RWPE2 (cell line): ENCODE results near the gene ZBTB4.

Experiments
- ATAC-seq: fragments of 200-7000 bp; cut with Tn5 transposase; 3 replicates; pipeline ENCODE4 v1.9.1; 2021; ENCODE audit warnings: low read depth
- DNase-seq: peaks from one replicate; pipeline ENCODE4 v3.0.0-alpha.2; 2020; ENCODE audit warnings: low spot score
- H3K27ac ChIP-seq: fragments of 450-650 bp; 2 replicates; pipeline ENCODE4 v1.5.1; 2017; ENCODE audit warnings: mild to moderate bottlenecking; ENCODE audit not compliant: poor library complexity, severe bottlenecking
- H3K27me3 ChIP-seq: fragments of 250-450 bp; sonication (Bioruptor Pico); 2 replicates; pipeline ENCODE4 v1.5.1; 2021; ENCODE audit warnings: mild to moderate bottlenecking, moderate library complexity; ENCODE audit not compliant: insufficient read depth, poor library complexity, severe bottlenecking
- H3K36me3 ChIP-seq: fragments of 250-450 bp; sonication (Bioruptor Pico); 2 replicates; pipeline ENCODE4 v1.5.1; 2020; ENCODE audit warnings: low read depth, mild to moderate bottlenecking, moderate library complexity
- H3K4me1 ChIP-seq: fragments of 250-450 bp; sonication (Bioruptor Pico); 2 replicates; pipeline ENCODE4 v1.5.1; 2021; ENCODE audit warnings: mild to moderate bottlenecking, moderate library complexity; ENCODE audit not compliant: insufficient read depth, poor library complexity, severe bottlenecking
- H3K4me3 ChIP-seq: fragments of 250-450 bp; sonication (Bioruptor Pico); 2 replicates; pipeline ENCODE4 v1.5.1; 2021; ENCODE audit warnings: mild to moderate bottlenecking, moderate library complexity; ENCODE audit not compliant: severe bottlenecking
- H3K9me3 ChIP-seq: fragments of 250-450 bp; sonication (Bioruptor Pico); 2 replicates; pipeline ENCODE4 v1.5.1; 2021; ENCODE audit warnings: mild to moderate bottlenecking, moderate library complexity; ENCODE audit not compliant: severe bottlenecking
- TF ChIP-seq, protein P1 (sequence below): fragments of 450-650 bp; IDR thresholded peaks from one replicate; pipeline ENCODE4 v1.5.1; 2017; ENCODE audit warnings: mild to moderate bottlenecking, moderate library complexity; ENCODE audit not compliant: poor library complexity, severe bottlenecking

Gene ZBTB4

DNA sequence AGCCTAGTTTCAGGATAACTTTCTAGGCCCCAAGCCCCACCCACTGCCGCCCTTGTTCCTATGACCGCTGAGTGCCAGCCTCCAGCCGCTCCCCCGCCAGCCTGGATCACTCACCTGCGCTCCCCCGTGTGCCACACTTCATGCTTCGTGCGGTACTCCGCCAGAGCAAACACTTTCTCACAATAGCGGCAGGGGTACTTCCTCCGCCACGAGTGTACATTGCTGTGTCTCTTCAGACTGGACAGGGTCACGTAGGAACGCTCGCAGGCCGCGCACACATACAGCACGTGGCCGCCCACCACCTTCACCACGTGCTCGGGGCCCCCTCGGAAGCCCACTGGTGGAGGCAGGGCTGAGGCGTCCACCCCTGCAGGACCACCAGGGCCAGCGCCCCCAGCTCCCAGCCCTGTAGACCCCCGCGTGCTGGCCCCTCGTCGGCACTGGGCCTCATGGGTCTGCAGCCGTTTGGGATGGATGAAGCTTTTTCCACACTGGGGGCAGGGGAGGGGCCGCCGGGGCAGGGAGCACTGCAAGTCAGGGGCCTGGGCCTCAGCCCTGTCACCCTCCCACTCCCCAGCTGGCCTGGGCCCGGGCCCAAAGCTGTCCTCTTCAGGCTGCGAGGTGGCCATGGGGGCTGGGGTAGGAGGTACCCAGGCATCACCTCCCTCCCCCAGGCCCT lies 13.7 kb downstream of the ZBTB4 start:
- DNase-seq = no peak
- no peak overlapping the region for H3K4me3 ChIP-seq
- TF ChIP-seq, protein P1, sequence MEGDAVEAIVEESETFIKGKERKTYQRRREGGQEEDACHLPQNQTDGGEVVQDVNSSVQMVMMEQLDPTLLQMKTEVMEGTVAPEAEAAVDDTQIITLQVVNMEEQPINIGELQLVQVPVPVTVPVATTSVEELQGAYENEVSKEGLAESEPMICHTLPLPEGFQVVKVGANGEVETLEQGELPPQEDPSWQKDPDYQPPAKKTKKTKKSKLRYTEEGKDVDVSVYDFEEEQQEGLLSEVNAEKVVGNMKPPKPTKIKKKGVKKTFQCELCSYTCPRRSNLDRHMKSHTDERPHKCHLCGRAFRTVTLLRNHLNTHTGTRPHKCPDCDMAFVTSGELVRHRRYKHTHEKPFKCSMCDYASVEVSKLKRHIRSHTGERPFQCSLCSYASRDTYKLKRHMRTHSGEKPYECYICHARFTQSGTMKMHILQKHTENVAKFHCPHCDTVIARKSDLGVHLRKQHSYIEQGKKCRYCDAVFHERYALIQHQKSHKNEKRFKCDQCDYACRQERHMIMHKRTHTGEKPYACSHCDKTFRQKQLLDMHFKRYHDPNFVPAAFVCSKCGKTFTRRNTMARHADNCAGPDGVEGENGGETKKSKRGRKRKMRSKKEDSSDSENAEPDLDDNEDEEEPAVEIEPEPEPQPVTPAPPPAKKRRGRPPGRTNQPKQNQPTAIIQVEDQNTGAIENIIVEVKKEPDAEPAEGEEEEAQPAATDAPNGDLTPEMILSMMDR = no peak
- H3K36me3 ChIP-seq = peaks cover 32% of the 10 kb centered on the region
- H3K4me1 ChIP-seq = no peaks in the 10 kb centered on the region
- no peaks in the 10 kb centered on the region for H3K27me3 ChIP-seq
- H3K27ac ChIP-seq = no peak overlapping the region
- ATAC-seq = no peak
- H3K9me3 ChIP-seq = no peaks in the 10 kb centered on the region

DNA sequence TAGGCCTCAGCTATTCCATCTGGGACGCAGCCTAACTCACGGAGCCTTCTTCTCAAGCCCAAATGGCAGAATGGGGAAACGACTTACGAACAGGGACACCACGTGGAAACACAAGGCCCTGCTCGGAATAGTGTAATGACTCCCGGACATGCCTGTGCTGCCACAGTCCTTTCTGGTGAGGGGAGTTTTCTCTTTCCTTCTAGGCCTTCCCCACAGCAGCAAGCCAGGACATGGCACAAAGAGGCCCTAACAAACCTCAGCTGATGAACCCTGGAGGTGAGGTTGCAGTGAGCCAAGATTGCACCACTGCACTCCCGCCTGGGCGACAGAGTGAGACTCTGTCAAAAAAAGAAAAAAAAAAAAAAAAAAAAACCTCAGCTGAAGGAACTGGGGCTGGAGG lies 15.3 kb downstream of the ZBTB4 start:
- no peak for ATAC-seq
- no peak for DNase-seq
- H3K4me3 ChIP-seq = no peak overlapping the region
- H3K27ac ChIP-seq = no peak overlapping the region
- no peaks in the 10 kb centered on the region for H3K4me1 ChIP-seq
- H3K36me3 ChIP-seq = peaks cover 28% of the 10 kb centered on the region
- no peaks in the 10 kb centered on the region for H3K27me3 ChIP-seq
- H3K9me3 ChIP-seq = no peaks in the 10 kb centered on the region
- TF ChIP-seq, protein P1 = no peak

DNA sequence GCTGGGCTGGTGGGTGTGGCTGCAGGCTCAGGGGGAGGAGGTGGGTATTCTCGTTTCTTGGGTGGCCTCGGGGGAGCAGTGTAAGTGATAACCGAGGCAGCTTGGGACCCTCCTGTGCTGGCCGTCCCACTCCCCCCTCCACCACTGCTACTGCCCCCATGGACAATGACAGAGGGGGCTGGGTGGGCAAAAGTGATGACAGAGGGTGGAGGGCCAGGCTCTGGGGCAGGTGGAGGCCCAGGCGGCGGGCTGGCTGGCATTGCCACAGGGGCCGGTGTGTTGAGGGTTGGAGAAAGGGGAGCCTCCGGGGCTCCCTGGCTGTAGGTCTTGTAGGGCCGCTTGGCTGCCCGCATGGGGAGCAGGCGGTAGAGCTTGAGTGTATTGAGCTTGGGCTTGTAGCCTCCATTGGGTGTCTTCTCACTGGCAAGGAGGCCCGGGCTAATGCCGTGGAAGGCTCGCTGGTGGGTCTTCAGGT lies 16.0 kb downstream of the ZBTB4 start:
- no peaks in the 10 kb centered on the region for H3K27me3 ChIP-seq
- ATAC-seq = no peak
- no peak for DNase-seq
- H3K4me1 ChIP-seq = no peaks in the 10 kb centered on the region
- peaks cover 26% of the 10 kb centered on the region for H3K36me3 ChIP-seq
- no peaks in the 10 kb centered on the region for H3K9me3 ChIP-seq
- H3K4me3 ChIP-seq = no peak overlapping the region
- TF ChIP-seq, protein P1 = no peak
- no peak overlapping the region for H3K27ac ChIP-seq

DNA sequence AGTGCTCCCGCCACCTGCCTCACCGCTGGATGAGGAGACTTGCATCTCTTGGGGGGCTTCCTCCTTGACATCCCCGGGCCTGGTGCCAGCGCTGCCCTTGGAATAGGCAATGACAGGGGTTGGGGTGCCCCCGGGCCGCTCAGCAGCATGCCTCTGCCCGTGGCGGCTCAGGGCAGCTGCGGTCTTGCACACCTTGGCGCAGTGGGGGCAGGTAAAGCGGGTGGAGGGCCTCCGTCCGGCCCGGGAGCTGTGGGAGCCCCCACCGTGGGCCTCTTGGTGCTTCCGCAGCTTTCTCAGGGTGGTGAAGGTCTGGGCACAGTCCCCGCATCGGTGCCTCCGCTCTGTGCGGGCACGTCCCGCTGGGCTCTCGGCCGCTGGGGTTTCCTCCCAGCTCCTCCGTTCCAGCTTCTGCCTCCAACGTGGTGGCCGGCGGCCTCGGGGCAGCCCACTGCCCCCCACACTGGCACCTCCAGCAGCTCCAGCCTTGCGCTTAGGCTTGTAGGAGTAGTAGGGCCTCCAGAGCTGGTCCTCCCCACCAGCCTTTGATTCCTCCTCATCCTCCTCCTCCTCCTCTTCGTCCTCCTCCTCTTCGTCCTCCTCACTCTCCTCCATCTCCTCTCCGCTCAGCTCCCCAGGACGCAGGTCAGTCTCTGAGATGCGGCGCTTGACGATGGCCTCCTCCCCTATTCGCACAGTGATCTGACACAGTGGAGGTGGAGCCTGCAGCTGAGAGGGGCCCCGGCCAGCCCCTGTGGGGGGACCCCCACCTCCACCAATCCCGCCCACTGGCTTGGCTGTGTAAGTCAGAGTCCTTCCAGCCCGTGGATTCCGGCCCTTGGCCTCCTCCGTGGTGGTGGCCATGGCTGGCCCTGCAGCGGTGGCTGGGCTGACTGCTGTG lies 16.7 kb downstream of the ZBTB4 start:
- Histone ChIP-seq H3K9me3 (no peaks in the 10 kb centered on the region), H3K27me3 (no peaks in the 10 kb centered on the region), H3K4me3 (no peak overlapping the region), H3K36me3 (peaks cover 25% of the 10 kb centered on the region), H3K27ac (no peak overlapping the region), H3K4me1 (no peaks in the 10 kb centered on the region)
- DNase-seq (no peak), ATAC-seq (no peak)
- TF ChIP-seq, protein P1 = no peak
